Mucosa of descending colon (tissue), 3 donors: ENCODE data around the gene NOL11. TPM values are rescaled to one million over a fixed set of nuclear protein-coding genes. Genes with fewer than 3 reads are reported as not detected.

ENCODE experiments used
- ATAC-seq: fragments of 200-7000 bp; cut with Tn5 transposase; one replicate; pipeline ENCODE4 v1.9.1; 2020; ENCODE audit warnings: mild to moderate bottlenecking, moderate library complexity
- DNase-seq, 3 donors: peaks; one replicate each; pipeline ENCODE4 v3.0.0-alpha.2; 2020
- H3K36me3 ChIP-seq: fragments of 200-600 bp; one replicate; pipeline ENCODE4 v1.8.0; 2021; ENCODE audit warnings: low read depth, mild to moderate bottlenecking
- H3K4me1 ChIP-seq: fragments of 200-600 bp; one replicate; pipeline ENCODE4 v1.8.0; 2021; ENCODE audit warnings: low read depth, mild to moderate bottlenecking
- H3K4me3 ChIP-seq: fragments of 200-600 bp; one replicate; pipeline ENCODE4 v1.8.0; 2021; ENCODE audit warnings: mild to moderate bottlenecking
- H3K9me3 ChIP-seq: fragments of 200-600 bp; one replicate; pipeline ENCODE4 v1.8.0; 2021; ENCODE audit warnings: mild to moderate bottlenecking
- CTCF ChIP-seq: fragments of 200-600 bp; IDR thresholded peaks from one replicate; pipeline ENCODE4 v1.8.0; 2022; ENCODE audit warnings: antibody characterized with exemption, mild to moderate bottlenecking
- intact Hi-C, 2 donors: fragments of 100-400 bp; cut with DNase I in 1 of 2; cut with micrococcal nuclease in 1 of 2; formaldehyde crosslinking; loops; one replicate each; pipeline versions ENCODE4 v1.11.0 to v1.11.1; 2022; cut with DNase I, micrococcal nuclease
- total RNA-seq, 3 donors: library from RNA; stranded (reverse); fragmentation: NEBNext Ultra II Directional in 2 of 3; extraction: Animal tissue kit (Norgen Biotek cat#: 25700) in 2 of 3; gene quantifications; one replicate each; pipeline versions ENCODE4 v1.2.1 to v1.2.4, GENCODE V29; 2021 to 2023
- donor health status: DM: no; HTN: no; CAD: no; lungs with moderate emphysema.
- donor health status: DM: no; HTN: no; CAD: no.
- donor health status: DM: no; HTN: yes; CAD: no.

Gene NOL11
- total RNA-seq, 3 donors from 2014 or later = 34.9 to 37.1 (median 35.1) TPM

DNA sequence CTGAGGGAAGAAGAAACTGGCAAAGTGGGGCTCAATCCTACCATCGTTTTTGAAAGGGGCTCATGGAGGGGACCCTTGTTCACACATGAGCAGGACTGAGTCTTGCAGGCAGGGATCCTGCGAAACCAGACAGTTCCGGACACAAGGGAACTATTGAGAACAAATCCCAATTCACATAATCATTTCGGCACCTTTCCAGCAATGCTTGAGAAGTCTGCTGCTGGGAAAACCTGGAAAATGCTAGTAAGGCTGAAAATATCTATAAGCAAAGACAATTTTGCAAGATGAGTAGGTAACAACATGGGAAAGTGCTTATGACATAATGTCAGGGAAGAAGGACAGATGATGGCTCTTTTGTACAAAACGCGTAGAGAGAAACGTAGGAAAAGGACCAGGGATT lies 55.5 kb downstream of the NOL11 start:
- no peak for TF ChIP-seq CTCF
- intact Hi-C loops = no loop called here
- H3K4me1 ChIP-seq = no peaks in the 10 kb centered on the region
- no peak for DNase-seq
- H3K36me3 ChIP-seq = no peaks in the 10 kb centered on the region
- ATAC-seq = no peak
- no peak overlapping the region for H3K4me3 ChIP-seq
- H3K9me3 ChIP-seq = no peaks in the 10 kb centered on the region

GRCh38 chr17:67779098-67779672 lies 61.4 kb downstream of the NOL11 start:
- no peaks in the 10 kb centered on the region for H3K9me3 ChIP-seq
- TF ChIP-seq CTCF = peak; percentile 68
- intact Hi-C loops = no loop called here
- no peaks in the 10 kb centered on the region for H3K4me1 ChIP-seq
- no peak overlapping the region for H3K4me3 ChIP-seq
- ATAC-seq (peak; percentile 84), DNase-seq (peak; percentile 48 to 63 (median 52))
- H3K36me3 ChIP-seq = no peaks in the 10 kb centered on the region

GRCh38 chr17:67784364-67785121 lies 66.8 kb downstream of the NOL11 start:
- no peaks in the 10 kb centered on the region for H3K36me3 ChIP-seq
- intact Hi-C loops = no loop called here
- no peaks in the 10 kb centered on the region for H3K9me3 ChIP-seq
- no peak overlapping the region for H3K4me3 ChIP-seq
- peak in 1 of 3 donors; percentile 61 for DNase-seq
- ATAC-seq = peak; percentile 90
- no peaks in the 10 kb centered on the region for H3K4me1 ChIP-seq
- TF ChIP-seq CTCF = no peak

DNA sequence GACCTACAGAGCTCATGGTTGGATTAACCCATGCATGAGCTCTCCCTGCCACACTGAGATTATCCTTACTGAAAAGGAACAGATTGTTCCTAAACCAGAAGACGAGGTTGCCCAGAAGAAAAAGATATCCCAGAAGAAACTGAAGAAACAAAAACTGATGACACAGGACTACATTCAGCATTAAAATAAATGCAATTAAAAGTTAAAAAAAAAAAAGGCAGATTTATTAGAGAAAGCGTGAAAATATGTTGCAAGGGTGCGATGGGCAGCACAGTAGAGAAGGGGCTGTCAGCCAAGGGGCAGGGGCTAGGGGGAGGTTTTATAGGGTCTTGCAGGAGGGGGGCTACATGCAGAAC lies 67.4 kb downstream of the NOL11 start:
- DNase-seq = no peak
- no peaks in the 10 kb centered on the region for H3K4me1 ChIP-seq
- ATAC-seq = no peak
- no peaks in the 10 kb centered on the region for H3K9me3 ChIP-seq
- no peak overlapping the region for H3K4me3 ChIP-seq
- intact Hi-C loops = no loop called here
- H3K36me3 ChIP-seq = no peaks in the 10 kb centered on the region
- TF ChIP-seq CTCF = no peak

DNA sequence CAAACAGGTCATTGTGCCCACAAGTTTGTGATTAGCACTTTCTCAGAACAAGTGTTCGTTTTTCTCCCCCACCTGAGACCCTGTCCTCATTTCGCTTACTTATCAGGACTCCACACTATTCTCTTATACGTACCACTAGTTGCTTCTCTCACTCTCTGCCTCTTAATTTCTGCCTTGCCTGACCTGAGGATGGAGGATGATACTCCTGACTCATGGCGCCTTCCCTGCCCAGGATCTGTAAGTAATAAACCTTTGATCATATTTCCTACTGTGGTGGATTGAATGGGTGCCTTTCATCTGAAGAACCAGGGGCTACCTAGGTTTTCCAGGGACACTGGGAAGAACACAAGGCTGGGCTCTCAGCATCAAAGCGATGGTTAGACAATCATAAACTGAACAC lies 67.8 kb downstream of the NOL11 start:
- ATAC-seq (no peak), DNase-seq (no peak)
- H3K4me1 ChIP-seq = no peaks in the 10 kb centered on the region
- H3K9me3 ChIP-seq = no peaks in the 10 kb centered on the region
- no peak for TF ChIP-seq CTCF
- H3K36me3 ChIP-seq = no peaks in the 10 kb centered on the region
- H3K4me3 ChIP-seq = no peak overlapping the region
- intact Hi-C loops = no loop called here

Other genes starting within 250 kb of the NOL11 start
- 100 to 1,000 TPM in 1 of 3 donors, 10 to 100 TPM in 2; 80.6 to 115 (median 90.0) TPM for gene BPTF, start 107.6 kb downstream of the NOL11 start, total RNA-seq